Endothelial cell of umbilical vein (primary cell): ENCODE measurements around the gene PHAF1. TPM values are rescaled to one million over a fixed set of nuclear protein-coding genes. Genes with fewer than 3 reads are reported as not detected.

ENCODE experiments used
- BruUV-seq: library from RNA; stranded (reverse); fragments of 400-500 nt; replicated peaks from 2 replicates; lab custom pipeline; 2021; lab: Mats Ljungman, UMichigan
- CTCF ChIA-PET: fragments of 300-600, 350-600 bp; sonication (Branson Sonifier 250); formaldehyde crosslinking; loops from one replicate; lab custom pipeline; 2021; ENCODE audit warnings: antibody characterized with exemption, inconsistent platforms; lab: Charles Lee
- POLR2A ChIA-PET: fragments of 300-600, 350-600 bp; sonication (Branson Sonifier 250); formaldehyde crosslinking; loops from one replicate; lab custom pipeline; 2021; ENCODE audit warnings: antibody characterized with exemption, inconsistent platforms; lab: Charles Lee
- DNase-seq: peaks from one replicate; pipeline ENCODE4 v3.0.0-alpha.2; 2011; ENCODE audit warnings: low read depth, low spot score
- FAIRE-seq: peaks from 2 replicates; lab custom pipeline; 2011; peaks lifted over from hg19 to GRCh38; lab: Jason Lieb, UNC
- H2AFZ ChIP-seq: 2 replicates; pipeline ENCODE4 v1.6.0; 2012; ENCODE audit warnings: low read depth, low read length, control low read depth, inconsistent platforms
- H3K27ac ChIP-seq: 2 replicates; pipeline ENCODE4 v1.5.1; 2011; ENCODE audit warnings: low read depth, mild to moderate bottlenecking, control low read depth, low read length, moderate library complexity; ENCODE audit not compliant: insufficient read depth
- H3K27me3 ChIP-seq, 2 experiments: 2 replicates each; pipeline versions ENCODE4 v1.6.0 to v1.6.1; 2011; ENCODE audit warnings: low read length in 2 of 2, mixed read lengths in 1 of 2; ENCODE audit not compliant: control insufficient read depth in 2 of 2, insufficient read depth in 2 of 2
- H3K36me3 ChIP-seq, 2 experiments: 2 replicates in 1 of 2; 3 replicates in 1 of 2; pipeline ENCODE4 v1.5.1; 2011; ENCODE audit warnings: low read length in 2 of 2, mild to moderate bottlenecking in 1 of 2, moderate library complexity in 1 of 2; ENCODE audit not compliant: control insufficient read depth in 2 of 2, insufficient read depth in 2 of 2; ENCODE audit errors: extremely low read depth in 1 of 2
- H3K4me1 ChIP-seq: 3 replicates; pipeline ENCODE4 v1.5.1; 2011; ENCODE audit warnings: mild to moderate bottlenecking, low read length; ENCODE audit not compliant: control insufficient read depth, insufficient read depth; ENCODE audit errors: extremely low read depth
- H3K4me2 ChIP-seq: 2 replicates; pipeline ENCODE4 v1.6.1; 2011; ENCODE audit warnings: low read length, control low read depth, mixed read lengths; ENCODE audit not compliant: insufficient read depth
- H3K4me3 ChIP-seq, 3 experiments: fragments of 200-600 bp in 1 of 3; sonication (generic), shearing (Covaris generic) in 1 of 3; replicated peaks in 1 of 3; 2 replicates each; pipeline ENCODE4 v1.5.1; 2011 to 2016; ENCODE audit warnings: control low read depth in 3 of 3, low read length in 3 of 3, mild to moderate bottlenecking in 2 of 3, inconsistent platforms in 1 of 3, low read depth in 1 of 3, moderate library complexity in 1 of 3; ENCODE audit not compliant: insufficient read depth in 1 of 3
- H3K79me2 ChIP-seq: 2 replicates; pipeline ENCODE4 v1.6.0; 2012; ENCODE audit warnings: low read length, inconsistent platforms; ENCODE audit not compliant: control insufficient read depth, insufficient read depth
- H3K9ac ChIP-seq: replicated peaks from 2 replicates; pipeline ENCODE3; 2011; ENCODE audit warnings: low read length, control low read depth; ENCODE audit not compliant: insufficient read depth; ENCODE audit errors: extremely low read depth
- H3K9me1 ChIP-seq: replicated peaks from 3 replicates; pipeline ENCODE4 v1.6.0; 2011; ENCODE audit warnings: mild to moderate bottlenecking, low read length; ENCODE audit not compliant: control insufficient read depth, insufficient read depth; ENCODE audit errors: extremely low read depth
- H3K9me3 ChIP-seq: replicated peaks from 2 replicates; pipeline ENCODE4 v1.5.1; 2012; ENCODE audit warnings: low read length, inconsistent platforms; ENCODE audit not compliant: control insufficient read depth, insufficient read depth
- H4K20me1 ChIP-seq: replicated peaks from 2 replicates; pipeline ENCODE3; 2011; ENCODE audit warnings: mild to moderate bottlenecking, low read length; ENCODE audit not compliant: control insufficient read depth, insufficient read depth; ENCODE audit errors: extremely low read depth
- EZH2 ChIP-seq: IDR thresholded peaks from 2 replicates; pipeline ENCODE4 v1.6.1; 2012; ENCODE audit warnings: borderline replicate concordance, low read depth, mild to moderate bottlenecking, moderate library complexity, low read length, inconsistent platforms; ENCODE audit not compliant: severe bottlenecking
- FOS ChIP-seq: IDR thresholded peaks from 2 replicates; pipeline ENCODE4 v1.6.1; 2011; ENCODE audit warnings: mild to moderate bottlenecking, low read length, moderate library complexity, borderline replicate concordance; ENCODE audit not compliant: insufficient read depth
- GATA2 ChIP-seq: IDR thresholded peaks from 2 replicates; pipeline ENCODE4 v1.7.0; 2011; ENCODE audit warnings: low read depth, mild to moderate bottlenecking, moderate library complexity, mixed read lengths, low read length; ENCODE audit not compliant: insufficient read length, insufficient read depth
- JUN ChIP-seq: IDR thresholded peaks from 2 replicates; pipeline ENCODE4 v1.6.1; 2011; ENCODE audit warnings: borderline replicate concordance, low read depth; ENCODE audit not compliant: insufficient read length, insufficient read depth
- MYC ChIP-seq: IDR thresholded peaks from one replicate; pipeline ENCODE4 v1.6.1; 2011; ENCODE audit warnings: mild to moderate bottlenecking, low read depth, low read length
- POLR2A ChIP-seq: IDR thresholded peaks from 2 replicates; pipeline ENCODE4 v1.6.1; 2012; ENCODE audit warnings: low read depth, mild to moderate bottlenecking, control low read depth, low read length
- POLR2AphosphoS5 ChIP-seq: IDR thresholded peaks from 2 replicates; pipeline ENCODE4 v1.6.1; 2012; ENCODE audit warnings: low read depth, mild to moderate bottlenecking, control low read depth, low read length, moderate library complexity; ENCODE audit not compliant: insufficient read depth
- dilution Hi-C: fragments of 300-500 bp; cut with MboI; formaldehyde crosslinking; loops from one replicate; pipeline ENCODE4 v1.15.0; 2019; ENCODE audit warnings: low sequenced_read_pairs; ENCODE audit not compliant: extremely low pct_ligation_motif_present
- intact Hi-C: fragments of 100-400 bp; cut with micrococcal nuclease; formaldehyde crosslinking; loops from one replicate; pipeline ENCODE4 v1.10.0; 2022
- polyA plus RNA-seq, 4 experiments: library from polyadenylated mRNA; depleted of rRNA in 3 of 4; stranded (reverse) in 3 of 4; unstranded in 1 of 4; fragments of >200 nt; gene quantifications; 2 replicates each; pipeline versions ENCODE4 v1.2.1 to v1.2.3, GENCODE V29; 2011 to 2012; ENCODE audit warnings: missing spikeins in 1 of 4
- total RNA-seq: library from RNA; stranded (reverse); gene quantifications from 2 replicates; pipeline ENCODE4 v1.2.3, GENCODE V29; 2021
- TF ChIP-seq, protein P1 (sequence below), 2 donors: IDR thresholded peaks; 1 replicate in 1 of 2; 2 replicates in 1 of 2; pipeline ENCODE4 v1.5.1; 2011; ENCODE audit warnings: low read length in 2 of 2, mild to moderate bottlenecking in 2 of 2, moderate library complexity in 2 of 2, control low read depth in 1 of 2, inconsistent platforms in 1 of 2, low read depth in 1 of 2; ENCODE audit not compliant: insufficient read depth in 1 of 2; ENCODE audit errors: extremely low read depth in 1 of 2
- TF ChIP-seq, protein P2 (sequence below): IDR thresholded peaks from 2 replicates; pipeline ENCODE4 v1.6.1; 2011; ENCODE audit not compliant: insufficient read depth, insufficient read length

Gene PHAF1
- total and polyA plus RNA-seq, 2 donors (not counting 3 experiments of a cell fraction or from before 2014, with no cell fraction given), result 18.5 to 21.9 TPM

DNA sequence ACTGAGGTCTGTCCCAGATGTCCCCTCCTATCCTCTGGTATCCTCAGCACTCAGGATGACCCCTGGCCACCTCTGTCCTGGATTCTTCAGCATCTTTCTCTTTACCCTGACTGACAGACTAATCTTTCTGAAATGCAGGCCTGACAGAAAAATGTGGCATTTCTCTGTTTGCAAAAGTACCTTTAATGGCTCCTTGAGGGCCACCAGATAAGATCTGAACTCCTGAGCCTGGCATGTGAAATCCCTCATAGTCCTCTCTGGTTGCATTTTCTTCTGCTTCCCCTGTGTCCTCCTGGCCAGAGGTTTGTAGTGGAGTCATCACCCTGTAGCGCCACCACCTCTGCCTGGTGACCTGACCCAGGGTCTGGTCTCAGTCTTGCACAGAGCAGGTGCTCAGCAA is 87.1 kb downstream of the PHAF1 start:
- no peaks in the 10 kb centered on the region for H4K20me1 ChIP-seq
- dilution Hi-C loops (no loop called here), intact Hi-C loops (loop anchor here (10.0 kb wide), 1 partner anchor 198 kb away; the partner anchor contains the start of gene TPPP3)
- peaks cover 19 to 52% of the 10 kb centered on the region in 2 experiments for H3K36me3 ChIP-seq
- no peak overlapping the region for H2AFZ ChIP-seq
- DNase-seq (no peak), FAIRE-seq (no peak)
- H3K4me1 ChIP-seq, result peaks cover 17% of the 10 kb centered on the region
- no peaks in the 10 kb centered on the region for H3K27me3 ChIP-seq
- H3K27ac ChIP-seq, result no peak overlapping the region
- TF ChIP-seq FOS (no peak), MYC (no peak), POLR2AphosphoS5 (no peak), POLR2A (no peak), GATA2 (no peak), JUN (no peak), EZH2 (no peak)
- TF ChIP-seq, protein P1, sequence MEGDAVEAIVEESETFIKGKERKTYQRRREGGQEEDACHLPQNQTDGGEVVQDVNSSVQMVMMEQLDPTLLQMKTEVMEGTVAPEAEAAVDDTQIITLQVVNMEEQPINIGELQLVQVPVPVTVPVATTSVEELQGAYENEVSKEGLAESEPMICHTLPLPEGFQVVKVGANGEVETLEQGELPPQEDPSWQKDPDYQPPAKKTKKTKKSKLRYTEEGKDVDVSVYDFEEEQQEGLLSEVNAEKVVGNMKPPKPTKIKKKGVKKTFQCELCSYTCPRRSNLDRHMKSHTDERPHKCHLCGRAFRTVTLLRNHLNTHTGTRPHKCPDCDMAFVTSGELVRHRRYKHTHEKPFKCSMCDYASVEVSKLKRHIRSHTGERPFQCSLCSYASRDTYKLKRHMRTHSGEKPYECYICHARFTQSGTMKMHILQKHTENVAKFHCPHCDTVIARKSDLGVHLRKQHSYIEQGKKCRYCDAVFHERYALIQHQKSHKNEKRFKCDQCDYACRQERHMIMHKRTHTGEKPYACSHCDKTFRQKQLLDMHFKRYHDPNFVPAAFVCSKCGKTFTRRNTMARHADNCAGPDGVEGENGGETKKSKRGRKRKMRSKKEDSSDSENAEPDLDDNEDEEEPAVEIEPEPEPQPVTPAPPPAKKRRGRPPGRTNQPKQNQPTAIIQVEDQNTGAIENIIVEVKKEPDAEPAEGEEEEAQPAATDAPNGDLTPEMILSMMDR (IDR thresholded peaks at IDR 0.05; ENCODE audit: extremely low read depth in 1 of 2, insufficient read depth in 1 of 2, low read depth in 1 of 2, low read length in 2 of 2), result no peak
- TF ChIP-seq, protein P2, sequence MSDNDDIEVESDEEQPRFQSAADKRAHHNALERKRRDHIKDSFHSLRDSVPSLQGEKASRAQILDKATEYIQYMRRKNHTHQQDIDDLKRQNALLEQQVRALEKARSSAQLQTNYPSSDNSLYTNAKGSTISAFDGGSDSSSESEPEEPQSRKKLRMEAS, result no peak
- H3K4me2 ChIP-seq, result no peak overlapping the region
- ChIA-PET POLR2A (interaction anchor here (1.7 kb wide), 1 partner anchor 51 kb away, joined by 6 read pairs; the partner anchor contains the start of gene FHOD1), CTCF (interaction anchor here (1.5 to 2.4 kb wide), 6 partner anchors 10 to 64 kb away, joined by 3 to 9 read pairs (median 6); no protein-coding TSS in a partner anchor)
- no peaks in the 10 kb centered on the region for H3K9me3 ChIP-seq
- no peak overlapping the region for H3K9ac ChIP-seq
- peaks cover 46% of the 10 kb centered on the region for H3K79me2 ChIP-seq
- no TSS peak for BruUV-seq
- H3K4me3 ChIP-seq, result no peak overlapping the region
- H3K9me1 ChIP-seq, result no peaks in the 10 kb centered on the region
